ENCODE results near the gene PARD6B.

Gene PARD6B

GRCh38 chr20:50724112-50724725 is 7.2 kb upstream of the PARD6B start:
- DNase-seq (ENCODE audit: low spot score), result no peak

GRCh38 chr20:50724851-50725723 is 6.3 kb upstream of the PARD6B start:
- DNase-seq (ENCODE audit: low spot score), result peak; percentile 93

- no peak for DNase-seq (ENCODE audit: low spot score)
These were observed 5.7 kb upstream of the PARD6B start for GRCh38 chr20:50725724-50726005.

- DNase-seq (ENCODE audit: low spot score), result no peak
These were observed 4.2 kb upstream of the PARD6B start for GRCh38 chr20:50726955-50727791.

GRCh38 chr20:50727792-50728485 is 3.4 kb upstream of the PARD6B start:
- no peak for DNase-seq (ENCODE audit: low spot score)

GRCh38 chr20:50728486-50728980 is 2.8 kb upstream of the PARD6B start:
- no peak for DNase-seq (ENCODE audit: low spot score)

GRCh38 chr20:50728981-50729874 is 2.2 kb upstream of the PARD6B start:
- DNase-seq (ENCODE audit: low spot score), result no peak

GRCh38 chr20:50729901-50730764 is 1.2 kb upstream of the PARD6B start:
- DNase-seq (ENCODE audit: low spot score), result peak; percentile 78

- no peak for DNase-seq (ENCODE audit: low spot score)
These were observed 670 bp upstream of the PARD6B start for GRCh38 chr20:50730765-50731054.

GRCh38 chr20:50731930-50732690 is 730 bp downstream of the PARD6B start:
- no peak for DNase-seq (ENCODE audit: low spot score)

GRCh38 chr20:50733644-50734349 is 2.4 kb downstream of the PARD6B start:
- no peak for DNase-seq (ENCODE audit: low spot score)

- no peak for DNase-seq (ENCODE audit: low spot score)
These were observed 3.6 kb downstream of the PARD6B start for GRCh38 chr20:50734730-50735679.

- no peak for DNase-seq (ENCODE audit: low spot score)
These were observed 4.4 kb downstream of the PARD6B start for GRCh38 chr20:50735813-50736212.

GRCh38 chr20:50737352-50737751 is 6.0 kb downstream of the PARD6B start:
- DNase-seq (ENCODE audit: low spot score), result no peak

GRCh38 chr20:50743087-50743486 is 11.7 kb downstream of the PARD6B start:
- DNase-seq (ENCODE audit: low spot score), result no peak

GRCh38 chr20:50744143-50744792 is 12.9 kb downstream of the PARD6B start:
- peak; percentile 86 for DNase-seq (ENCODE audit: low spot score)

GRCh38 chr20:50745634-50746137 is 14.3 kb downstream of the PARD6B start:
- no peak for DNase-seq (ENCODE audit: low spot score)

Data from hepatic stellate cell (primary cell).